ENCODE data around the gene IRF2BP1.

IRF2BP1 gene

DNA sequence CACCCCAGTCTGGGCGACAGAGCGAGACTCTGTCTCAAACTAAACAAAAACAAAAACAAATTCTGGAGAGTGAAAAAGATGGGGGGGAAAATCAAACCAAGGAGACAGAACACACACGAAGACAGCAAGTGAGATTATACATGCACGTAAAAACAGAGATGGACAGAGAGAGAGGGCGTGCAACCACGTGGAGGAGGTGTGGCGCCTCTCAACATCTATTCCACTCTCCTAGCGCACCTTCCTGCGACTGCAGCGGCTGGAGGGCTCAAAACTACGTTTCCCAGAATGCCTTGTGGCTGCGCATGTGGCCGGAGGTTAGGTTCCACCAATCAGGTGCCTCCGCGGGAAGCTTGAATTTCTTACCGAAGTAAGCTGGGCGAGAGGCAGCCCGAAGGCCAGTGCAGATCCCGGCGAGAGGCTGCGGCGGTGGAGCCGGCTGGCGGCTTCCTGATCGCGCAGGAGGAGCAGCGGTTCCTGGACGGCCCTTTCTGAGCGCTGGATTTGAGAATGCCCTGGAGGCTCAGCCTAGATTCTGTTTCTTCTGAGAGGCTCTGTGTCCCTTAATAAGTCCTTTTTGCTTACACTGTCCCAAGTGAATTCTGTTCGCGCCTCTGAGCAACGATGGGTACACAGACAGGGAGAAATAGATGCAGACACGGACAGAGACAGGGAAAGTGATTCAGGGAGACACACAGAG, 41.8 kb upstream of the IRF2BP1 start:
- ATAC-seq = peak; percentile 98

GRCh38 chr19:45924891-45925447, 39.0 kb upstream of the IRF2BP1 start:
- ATAC-seq = no peak
- TF ChIP-seq PPARA (CRISPR knock-in tag; IDR thresholded peaks at IDR 0.05; ENCODE audit: borderline replicate concordance) (no peak), OSR1 (CRISPR knock-in tag; IDR thresholded peaks at IDR 0.05) (no peak), TCF4 (CRISPR knock-in tag; IDR thresholded peaks at IDR 0.05; ENCODE audit: borderline replicate concordance) (no peak), SNAI2 (CRISPR knock-in tag; IDR thresholded peaks at IDR 0.05) (no peak), CSRNP3 (CRISPR knock-in tag; IDR thresholded peaks at IDR 0.05) (no peak), ISL1 (CRISPR knock-in tag; IDR thresholded peaks at IDR 0.05) (no peak), CSDC2 (CRISPR knock-in tag; IDR thresholded peaks at IDR 0.05) (no peak), ZFP30 (CRISPR knock-in tag; IDR thresholded peaks at IDR 0.05) (no peak), TOX (CRISPR knock-in tag; IDR thresholded peaks at IDR 0.05; ENCODE audit: borderline replicate concordance) (no peak), TSHZ2 (CRISPR knock-in tag; IDR thresholded peaks at IDR 0.05) (no peak)

More for the DNA sequence above, 41.8 kb upstream of the IRF2BP1 start:
- TF ChIP-seq ZNF70 (CRISPR knock-in tag; IDR thresholded peaks at IDR 0.05) = no peak
- TF ChIP-seq PPARA (CRISPR knock-in tag; IDR thresholded peaks at IDR 0.05; ENCODE audit: borderline replicate concordance) = no peak
- TF ChIP-seq CREB5 (CRISPR knock-in tag; IDR thresholded peaks at IDR 0.05; ENCODE audit: low read depth) = no peak
- TF ChIP-seq CSRNP3 (CRISPR knock-in tag; IDR thresholded peaks at IDR 0.05) = no peak
- no peak for TF ChIP-seq GLIS3 (CRISPR knock-in tag; IDR thresholded peaks at IDR 0.05)
- TF ChIP-seq SNAI2 (CRISPR knock-in tag; IDR thresholded peaks at IDR 0.05) = no peak
- no peak for TF ChIP-seq TOX (CRISPR knock-in tag; IDR thresholded peaks at IDR 0.05; ENCODE audit: borderline replicate concordance)
- no peak for TF ChIP-seq ARNTL (CRISPR knock-in tag; IDR thresholded peaks at IDR 0.05; ENCODE audit: borderline replicate concordance, low read depth)
- TF ChIP-seq TSHZ2 (CRISPR knock-in tag; IDR thresholded peaks at IDR 0.05) = no peak
- no peak for TF ChIP-seq ZC3H10 (CRISPR knock-in tag; IDR thresholded peaks at IDR 0.05)
- no peak for TF ChIP-seq TCF4 (CRISPR knock-in tag; IDR thresholded peaks at IDR 0.05; ENCODE audit: borderline replicate concordance)
- no peak for TF ChIP-seq ZFP3 (CRISPR knock-in tag; IDR thresholded peaks at IDR 0.05)
- no peak for TF ChIP-seq POU6F1 (CRISPR knock-in tag; IDR thresholded peaks at IDR 0.05; ENCODE audit: borderline replicate concordance, low read depth)

All from SK-N-SH treated with all-trans-retinoic acid at 6 μM for 48 hours (cell line).